Stimulated activated naive B cell treated with anti-CD40 and anti-IgM and Interleukin-4, amounts not matched to agents 10 μg/mL and 1 μg/mL and 100 μg/mL, for 72 hours (primary cell): Measurements from ENCODE around the gene NATD1.
A peak's percentile ranks its signal among the peaks of the same experiment; 100 is the strongest.

Source experiments
- ATAC-seq, 2 donors: fragments of 150-1000 bp; cut with Tn5 transposase; replicated peaks; 2 replicates each; pipeline ENCODE4 v1.10.0; 2021; ENCODE audit warnings: moderate library complexity in 1 of 2
- DNase-seq: peaks from one replicate; pipeline ENCODE4 v3.0.0; 2021
- H3K27ac Mint-ChIP-seq: one replicate; pipeline ENCODE4 v1.8.0; 2022; ENCODE audit warnings: mild to moderate bottlenecking, mixed read lengths
- H3K27me3 Mint-ChIP-seq, 2 donors: one replicate each; pipeline ENCODE4 v1.8.0; 2022; ENCODE audit warnings: mixed read lengths in 2 of 2
- H3K36me3 Mint-ChIP-seq, 2 donors: one replicate each; pipeline ENCODE4 v1.8.0; 2022; ENCODE audit warnings: mixed read lengths in 2 of 2, mild to moderate bottlenecking in 1 of 2
- H3K4me1 Mint-ChIP-seq, 2 donors: one replicate each; pipeline ENCODE4 v1.8.0; 2022; ENCODE audit warnings: mixed read lengths in 2 of 2, mild to moderate bottlenecking in 1 of 2
- H3K4me3 Mint-ChIP-seq, 2 donors: one replicate each; pipeline ENCODE4 v1.8.0; 2022; ENCODE audit warnings: mild to moderate bottlenecking in 2 of 2, mixed read lengths in 2 of 2, moderate library complexity in 1 of 2
- H3K9me3 Mint-ChIP-seq, 2 donors: one replicate each; pipeline ENCODE4 v1.8.0; 2022; ENCODE audit warnings: mixed read lengths in 2 of 2, mild to moderate bottlenecking in 1 of 2

Gene NATD1

DNA sequence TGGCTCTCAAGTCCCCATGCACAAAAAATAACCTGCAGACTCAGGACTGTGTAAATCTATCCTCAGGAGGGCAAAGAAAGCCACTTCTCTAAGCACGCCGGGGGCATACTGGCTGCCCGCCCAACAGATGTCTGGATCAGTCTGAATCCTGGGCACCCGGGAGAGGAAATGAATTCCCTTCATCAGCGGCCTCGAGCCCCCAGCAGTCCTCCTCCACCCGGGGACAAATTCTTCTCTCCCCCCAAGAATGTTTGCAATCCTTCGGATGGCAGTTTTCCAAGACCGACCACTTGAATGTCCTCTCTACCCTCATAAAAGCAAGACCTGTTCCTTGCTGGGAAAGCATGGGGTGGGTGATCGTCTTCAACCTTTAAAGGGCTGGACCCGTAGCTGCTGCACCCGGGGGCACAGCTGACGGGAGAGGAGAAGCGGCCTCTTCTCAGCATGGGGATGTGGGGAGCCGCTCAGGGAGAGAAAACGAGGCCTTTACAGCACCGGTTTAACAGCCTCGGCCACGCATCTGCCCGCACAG, 21.9 kb upstream of the NATD1 start:
- DNase-seq (no peak), ATAC-seq (peak in 1 of 2 donors; percentile 14)
- H3K27me3 Mint-ChIP-seq = peaks cover 0 to 6% of the 10 kb centered on the region in 2 donors
- peak overlapping the region; percentile 96 for H3K27ac Mint-ChIP-seq
- H3K4me3 Mint-ChIP-seq = peak overlapping the region; percentile 89 to 97
- H3K36me3 Mint-ChIP-seq = no peaks in the 10 kb centered on the region
- no peaks in the 10 kb centered on the region for H3K9me3 Mint-ChIP-seq
- peaks cover 24 to 37% of the 10 kb centered on the region in 2 donors for H3K4me1 Mint-ChIP-seq

DNA sequence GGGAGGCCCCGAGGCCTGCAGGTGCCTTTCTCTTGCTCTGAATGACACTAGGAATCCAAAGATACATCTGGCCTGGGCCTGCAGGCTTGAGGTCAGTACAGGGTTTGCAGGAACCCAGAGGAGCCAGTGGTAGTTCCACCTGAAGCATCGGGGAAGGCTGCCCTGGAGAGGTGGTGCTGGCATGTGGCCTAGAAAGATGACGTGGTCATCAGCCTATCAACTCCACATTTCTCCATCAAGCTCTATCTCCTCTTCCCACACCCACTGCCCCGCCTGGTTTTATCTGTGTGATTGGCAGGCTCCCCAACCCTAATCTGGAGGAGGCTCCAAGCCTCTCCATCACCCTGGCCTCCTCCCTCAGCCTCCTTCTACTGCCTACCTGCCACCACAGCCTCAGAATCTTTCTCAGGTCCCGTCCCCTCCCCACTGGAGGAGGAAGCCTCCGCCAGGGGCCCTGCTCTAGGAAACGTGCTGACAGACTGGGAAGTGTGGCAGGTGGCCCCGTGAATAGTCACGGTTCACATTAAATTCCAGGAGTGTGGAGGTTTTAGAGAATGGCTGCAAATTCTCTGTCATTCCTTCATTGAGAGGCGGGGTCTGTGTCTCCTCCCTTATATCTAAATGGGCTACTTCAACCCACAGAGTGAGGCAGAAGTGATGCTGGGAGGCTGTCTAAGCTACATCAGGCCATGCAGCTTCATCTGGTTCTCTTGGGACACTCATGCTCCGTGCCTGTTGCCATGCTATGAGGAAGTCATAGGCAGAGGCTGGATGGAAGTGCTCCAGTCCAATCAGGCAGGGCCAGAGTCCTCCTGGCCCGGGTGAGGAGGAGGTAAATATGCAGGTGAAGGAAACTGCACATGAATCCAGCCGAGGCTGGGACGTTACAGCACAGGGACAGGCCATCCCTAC, 19.9 kb upstream of the NATD1 start:
- H3K27me3 Mint-ChIP-seq = peaks cover 0 to 6% of the 10 kb centered on the region in 2 donors
- H3K4me3 Mint-ChIP-seq = no peak overlapping the region
- H3K36me3 Mint-ChIP-seq = no peaks in the 10 kb centered on the region
- H3K9me3 Mint-ChIP-seq = no peaks in the 10 kb centered on the region
- ATAC-seq (no peak), DNase-seq (no peak)
- no peak overlapping the region for H3K27ac Mint-ChIP-seq
- H3K4me1 Mint-ChIP-seq = peaks cover 12 to 28% of the 10 kb centered on the region in 2 donors

DNA sequence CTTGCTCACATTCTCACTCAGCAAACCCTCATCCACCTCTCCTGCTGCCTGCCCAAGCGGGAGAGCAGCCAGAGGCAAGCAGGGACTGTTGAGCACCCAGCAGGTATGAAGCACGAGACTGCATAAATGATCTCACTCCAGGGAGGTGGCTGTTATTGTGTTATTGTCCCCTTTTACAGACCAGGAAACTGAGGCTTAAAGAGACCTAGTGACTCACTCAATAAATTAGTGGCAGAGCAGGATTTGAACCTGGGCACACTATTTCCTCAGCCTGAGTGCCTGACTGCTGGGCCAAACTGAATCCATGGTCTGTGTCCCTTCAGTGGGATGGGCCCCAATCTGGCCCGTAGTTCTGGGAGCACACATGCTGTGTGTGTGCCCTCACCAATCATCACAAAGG, 19.0 kb upstream of the NATD1 start:
- Mint-ChIP-seq H3K36me3 (no peaks in the 10 kb centered on the region), H3K4me3 (no peak overlapping the region), H3K27ac (no peak overlapping the region), H3K9me3 (no peaks in the 10 kb centered on the region), H3K27me3 (peaks cover 0 to 6% of the 10 kb centered on the region in 2 donors), H3K4me1 (peaks cover 13 to 37% of the 10 kb centered on the region in 2 donors)
- ATAC-seq = no peak
- no peak for DNase-seq

DNA sequence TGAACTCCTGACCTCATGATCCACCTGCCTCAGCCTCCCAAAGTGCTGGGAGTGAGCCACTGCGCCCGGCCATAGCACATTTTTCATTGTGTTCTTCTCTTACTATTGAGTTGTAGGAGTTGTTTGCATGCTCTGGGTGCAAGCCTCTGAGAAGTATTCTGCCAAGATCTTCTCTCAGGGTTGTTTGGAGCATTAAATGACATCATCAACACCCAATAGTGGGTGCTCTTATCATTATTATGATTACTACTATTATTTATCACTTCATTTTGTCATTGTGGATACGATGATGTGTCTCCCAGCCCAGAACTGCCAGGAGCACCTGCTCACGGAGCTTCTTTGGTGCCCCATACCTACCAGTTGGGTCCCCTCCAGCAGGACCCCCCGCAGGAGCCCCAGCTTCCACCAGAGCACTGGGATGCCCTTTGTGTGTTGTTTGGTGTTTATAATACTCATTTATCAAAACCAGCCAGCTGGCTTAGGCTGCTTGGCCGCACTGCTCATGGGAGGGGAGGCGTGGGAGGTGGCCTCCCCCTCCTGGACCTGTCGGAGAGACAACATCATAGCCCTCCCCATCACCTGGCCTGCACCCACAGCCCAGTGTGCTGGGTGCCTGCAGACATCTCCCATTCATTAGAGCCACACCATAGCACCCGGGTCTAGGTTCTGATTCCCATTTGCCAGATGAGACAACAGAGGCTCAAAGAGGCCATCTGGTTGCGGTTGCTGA, 18.4 kb upstream of the NATD1 start:
- Mint-ChIP-seq H3K4me3 (no peak overlapping the region), H3K4me1 (peaks cover 14 to 41% of the 10 kb centered on the region in 2 donors), H3K36me3 (no peaks in the 10 kb centered on the region), H3K9me3 (no peaks in the 10 kb centered on the region), H3K27me3 (peaks cover 0 to 6% of the 10 kb centered on the region in 2 donors), H3K27ac (no peak overlapping the region)
- no peak for ATAC-seq
- DNase-seq = no peak

DNA sequence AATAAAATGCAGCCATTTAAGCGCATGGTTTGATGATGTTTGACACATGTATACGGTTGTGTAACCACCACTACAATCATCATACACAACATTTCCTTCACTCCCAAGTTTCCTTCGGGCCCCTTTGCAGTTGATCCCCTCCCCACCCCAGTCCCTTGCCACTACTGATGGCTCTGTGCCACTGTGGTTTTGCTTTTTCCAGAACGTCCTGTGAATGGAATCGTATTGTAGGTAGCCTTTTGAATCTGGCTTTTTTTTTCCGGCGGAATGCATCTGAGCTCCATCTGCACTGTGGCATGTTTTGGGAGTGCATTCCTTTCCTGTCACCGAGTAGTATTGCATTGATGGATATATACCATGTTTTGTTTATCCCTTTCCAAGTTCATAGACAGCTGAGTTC, 16.2 kb upstream of the NATD1 start:
- no peak for ATAC-seq
- no peak overlapping the region for H3K4me3 Mint-ChIP-seq

DNA sequence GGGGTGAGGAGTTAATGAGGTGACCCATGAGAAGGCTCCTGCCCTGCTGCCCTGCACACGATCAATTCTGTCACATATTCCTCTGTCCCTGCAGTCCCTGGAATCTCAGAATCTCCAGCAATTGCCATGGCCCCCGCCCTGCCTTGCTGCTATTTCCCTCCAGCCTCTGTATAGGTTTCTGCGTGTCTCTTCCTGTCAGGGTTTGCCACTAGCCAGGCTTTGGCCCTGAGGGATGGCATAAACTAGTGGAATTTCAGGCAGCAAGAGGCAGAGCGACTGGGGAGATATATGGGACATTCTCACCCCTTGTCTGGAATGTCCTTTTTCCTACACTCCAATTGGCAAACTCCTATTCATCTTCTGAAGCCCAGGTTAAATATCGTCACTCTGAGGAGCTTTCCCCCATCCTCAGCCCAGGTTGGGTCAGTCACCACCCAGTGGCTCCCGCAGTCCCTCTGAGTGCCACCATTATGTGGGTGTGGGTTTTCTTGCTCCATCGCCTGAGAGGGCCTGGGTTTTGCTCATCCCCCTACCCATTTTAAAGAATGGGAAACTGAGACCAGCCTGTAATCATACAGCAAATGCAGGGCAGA, 15.5 kb upstream of the NATD1 start:
- peak overlapping the region; percentile 2 for H3K27ac Mint-ChIP-seq
- H3K4me1 Mint-ChIP-seq = peaks cover 6 to 27% of the 10 kb centered on the region in 2 donors
- H3K9me3 Mint-ChIP-seq = no peaks in the 10 kb centered on the region
- DNase-seq (no peak), ATAC-seq (no peak)
- H3K4me3 Mint-ChIP-seq = no peak overlapping the region
- H3K36me3 Mint-ChIP-seq = no peaks in the 10 kb centered on the region
- H3K27me3 Mint-ChIP-seq = no peaks in the 10 kb centered on the region

More for the DNA sequence above, 16.2 kb upstream of the NATD1 start:
- H3K9me3 Mint-ChIP-seq = no peaks in the 10 kb centered on the region
- peaks cover 6 to 27% of the 10 kb centered on the region in 2 donors for H3K4me1 Mint-ChIP-seq
- no peak for DNase-seq
- no peaks in the 10 kb centered on the region for H3K27me3 Mint-ChIP-seq
- H3K27ac Mint-ChIP-seq = peak overlapping the region; percentile 48
- H3K36me3 Mint-ChIP-seq = no peaks in the 10 kb centered on the region

DNA sequence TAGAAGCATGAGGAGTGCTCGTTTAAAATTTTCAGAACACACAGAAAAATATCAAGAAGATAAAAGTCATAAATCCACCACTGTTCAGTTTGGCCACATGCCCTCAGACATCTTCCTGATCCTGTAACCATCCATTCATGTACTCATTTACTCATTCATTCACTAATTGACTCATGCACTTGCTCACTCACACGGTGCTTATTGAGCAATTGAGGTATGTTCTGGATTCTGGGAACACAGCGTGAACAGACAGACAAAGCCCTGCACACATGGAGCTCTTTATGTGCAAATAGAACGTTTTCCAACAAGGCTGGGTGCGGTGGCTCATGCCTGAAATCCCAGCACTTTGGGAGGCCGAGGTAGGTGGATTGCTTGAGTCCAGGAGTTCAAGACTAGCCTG, 10.2 kb upstream of the NATD1 start:
- no peak for DNase-seq
- no peak for ATAC-seq
- Mint-ChIP-seq H3K4me3 (no peak overlapping the region), H3K27me3 (no peaks in the 10 kb centered on the region), H3K9me3 (no peaks in the 10 kb centered on the region), H3K36me3 (no peaks in the 10 kb centered on the region), H3K4me1 (peaks cover 3 to 18% of the 10 kb centered on the region in 2 donors), H3K27ac (peak overlapping the region; percentile 47)

DNA sequence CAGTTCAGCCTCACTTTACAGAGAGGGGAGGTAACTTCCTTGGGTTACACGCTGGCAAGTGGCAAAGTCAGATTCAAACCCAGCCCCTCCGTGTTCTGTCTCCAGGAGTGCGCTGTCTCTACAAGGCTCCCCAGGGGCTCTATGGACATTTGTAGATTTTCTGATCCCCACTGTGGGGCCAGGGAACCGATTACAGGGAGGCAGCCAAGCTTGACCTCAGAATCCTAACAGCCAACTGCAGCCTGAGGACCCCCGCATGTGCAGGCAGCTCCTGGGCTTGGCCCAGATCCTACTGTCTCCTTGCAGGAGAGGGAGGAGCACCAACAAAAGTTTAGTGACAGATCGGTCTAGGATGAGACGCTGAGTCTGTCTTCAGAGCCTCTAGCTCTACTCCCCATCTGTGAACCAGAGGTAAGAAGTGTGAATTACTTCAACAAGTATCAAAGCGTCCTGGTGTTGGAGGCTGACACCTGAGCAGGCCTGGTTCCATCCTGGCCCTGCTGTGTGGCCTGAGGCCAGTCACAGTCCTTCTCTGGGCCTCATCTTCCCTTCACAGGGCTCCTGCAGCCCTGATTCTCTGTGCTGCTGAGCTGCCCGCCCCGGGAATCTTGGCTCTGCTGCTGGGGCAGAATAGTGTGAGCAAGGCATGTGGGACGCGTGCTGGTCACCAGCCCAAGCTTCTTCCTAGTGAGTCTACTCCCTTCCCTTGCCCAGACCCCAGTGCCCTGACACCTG, 9.2 kb upstream of the NATD1 start:
- ATAC-seq = no peak
- Mint-ChIP-seq H3K36me3 (no peaks in the 10 kb centered on the region), H3K27ac (no peak overlapping the region), H3K4me1 (peaks cover 1 to 9% of the 10 kb centered on the region in 2 donors), H3K9me3 (no peaks in the 10 kb centered on the region), H3K4me3 (no peak overlapping the region), H3K27me3 (peaks cover 0 to 5% of the 10 kb centered on the region in 2 donors)
- DNase-seq = no peak

DNA sequence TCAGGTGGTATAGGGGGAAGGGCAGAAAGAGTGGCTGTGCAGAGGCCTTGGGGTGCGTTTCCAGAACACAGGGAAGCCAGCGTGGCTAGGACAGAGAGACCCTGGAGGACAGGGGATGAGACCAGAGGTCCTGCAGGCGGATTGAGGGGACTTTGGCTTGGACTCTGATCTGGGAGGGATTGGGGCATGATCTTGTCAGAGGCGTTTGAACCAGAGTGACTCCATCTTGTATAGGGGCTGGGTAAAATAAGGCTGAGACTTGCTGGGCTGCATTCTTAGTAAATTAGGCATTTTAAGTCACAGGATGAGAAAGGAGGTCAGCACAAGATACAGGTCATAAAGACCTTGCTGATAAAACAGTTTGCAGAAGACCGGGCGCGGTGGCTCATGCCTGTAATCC, 5.4 kb upstream of the NATD1 start:
- DNase-seq (no peak), ATAC-seq (no peak)
- Mint-ChIP-seq H3K27ac (no peak overlapping the region), H3K9me3 (no peaks in the 10 kb centered on the region), H3K27me3 (peaks cover 0 to 5% of the 10 kb centered on the region in 2 donors), H3K4me1 (peaks cover 0 to 2% of the 10 kb centered on the region in 2 donors), H3K4me3 (no peak overlapping the region), H3K36me3 (no peaks in the 10 kb centered on the region)

DNA sequence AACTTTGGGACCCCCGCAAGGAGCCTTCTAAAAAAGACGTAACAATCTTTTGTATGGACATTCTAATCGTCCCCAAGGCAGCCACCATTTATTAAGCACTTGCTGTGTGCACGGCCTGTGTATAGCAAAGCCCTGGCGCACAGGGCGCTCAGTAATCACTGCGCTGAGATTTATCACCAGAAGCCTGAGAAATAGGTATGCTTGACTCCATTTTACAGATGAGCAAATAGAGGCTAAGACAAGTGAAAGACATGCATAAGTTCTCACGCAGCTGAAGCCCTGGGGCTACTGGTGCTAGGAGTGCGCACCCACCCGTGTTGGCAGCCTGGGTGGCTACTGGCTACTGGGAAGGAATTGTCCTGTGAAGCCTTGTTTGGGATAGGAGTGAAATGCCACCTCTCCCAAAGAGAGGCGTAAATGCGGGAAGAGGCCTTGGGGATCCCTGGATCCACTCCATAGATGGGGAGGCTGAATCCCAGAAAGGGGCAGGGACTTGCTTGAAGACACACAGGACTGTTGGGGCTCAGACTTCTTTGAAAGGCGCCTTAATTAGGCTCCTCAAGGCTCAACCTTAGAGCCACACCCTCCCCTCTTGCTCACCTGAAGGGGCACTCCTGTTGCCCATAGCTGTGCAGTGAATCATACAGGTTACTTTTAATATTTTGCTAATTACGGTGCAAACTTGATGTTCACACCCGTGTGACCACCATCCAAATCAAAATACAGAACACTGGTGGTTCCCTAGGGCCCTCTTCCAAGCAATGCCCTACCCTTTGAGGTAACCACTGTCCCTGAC, 634 bp upstream of the NATD1 start:
- H3K4me3 Mint-ChIP-seq = peak overlapping the region; percentile 79 to 85
- H3K9me3 Mint-ChIP-seq = no peaks in the 10 kb centered on the region
- ATAC-seq (peak; percentile 15 to 17), DNase-seq (no peak)
- no peaks in the 10 kb centered on the region for H3K36me3 Mint-ChIP-seq
- H3K4me1 Mint-ChIP-seq = peaks cover 17 to 29% of the 10 kb centered on the region in 2 donors
- peak overlapping the region; percentile 14 for H3K27ac Mint-ChIP-seq
- peaks cover 0 to 5% of the 10 kb centered on the region in 2 donors for H3K27me3 Mint-ChIP-seq

DNA sequence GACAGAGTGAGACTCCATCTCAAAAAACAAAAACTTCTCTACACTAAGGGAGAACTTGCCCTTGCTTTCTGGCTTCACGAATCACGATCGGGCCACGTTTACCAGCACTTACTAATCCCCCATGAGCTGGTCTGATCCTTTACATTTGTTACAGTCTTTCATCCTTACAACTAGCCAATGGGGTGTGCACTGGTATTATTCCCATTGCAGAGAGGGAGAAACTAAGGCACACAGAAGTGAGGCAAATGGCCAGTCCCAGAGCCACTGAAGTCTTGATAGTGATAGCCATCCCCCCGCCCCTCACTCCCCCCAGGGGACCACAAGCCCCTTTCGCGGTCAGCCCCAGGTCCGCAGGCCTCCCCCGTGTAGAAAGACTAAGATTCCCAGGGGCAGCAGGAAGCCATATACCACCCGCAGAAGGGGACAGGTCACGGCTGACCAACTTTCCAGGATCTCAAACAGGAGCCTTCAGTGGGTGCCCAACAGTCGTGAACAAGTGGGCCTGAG, 868 bp downstream of the NATD1 start:
- ATAC-seq (no peak), DNase-seq (no peak)
- Mint-ChIP-seq H3K27me3 (no peaks in the 10 kb centered on the region), H3K4me1 (peaks cover 19 to 29% of the 10 kb centered on the region in 2 donors), H3K4me3 (peak overlapping the region; percentile 69 to 85), H3K27ac (no peak overlapping the region), H3K9me3 (no peaks in the 10 kb centered on the region), H3K36me3 (no peaks in the 10 kb centered on the region)

DNA sequence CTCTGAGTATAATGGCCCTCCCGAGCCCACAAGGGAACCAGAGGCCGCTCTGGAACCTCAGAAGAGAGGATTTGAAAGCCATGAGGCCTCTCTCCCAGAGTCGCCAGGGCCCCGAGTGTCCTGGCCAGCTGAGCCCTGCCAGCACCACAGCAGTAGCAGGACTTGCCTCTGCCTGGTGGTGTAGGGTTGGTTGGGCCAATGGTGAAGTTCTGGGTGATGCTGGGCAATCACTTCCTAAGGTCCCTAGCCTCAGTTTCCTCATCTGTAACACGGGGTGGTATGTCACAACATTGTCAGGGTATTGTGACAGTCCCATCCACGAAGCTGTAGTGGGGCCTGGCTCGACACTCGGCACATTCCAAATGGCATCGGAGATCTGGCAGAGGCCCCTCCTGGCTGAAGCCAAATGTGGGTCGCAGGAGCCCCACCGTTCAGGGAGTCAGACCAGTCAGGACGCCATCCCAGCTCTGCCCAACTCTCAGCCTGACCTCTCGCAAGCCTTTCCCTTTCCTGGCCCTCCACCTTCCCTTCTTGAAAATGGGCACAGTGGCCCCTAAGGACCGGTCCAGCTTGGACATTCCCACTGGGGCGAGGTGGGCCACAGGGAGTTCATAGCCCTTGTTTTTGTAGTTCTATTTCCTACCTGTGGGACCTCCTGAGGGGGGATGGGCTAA, 1.7 kb downstream of the NATD1 start:
- ATAC-seq = no peak
- no peak for DNase-seq
- Mint-ChIP-seq H3K27ac (no peak overlapping the region), H3K27me3 (no peaks in the 10 kb centered on the region), H3K9me3 (no peaks in the 10 kb centered on the region), H3K4me1 (peaks cover 19 to 29% of the 10 kb centered on the region in 2 donors), H3K36me3 (no peaks in the 10 kb centered on the region), H3K4me3 (no peak overlapping the region)
